ENCODE measurements around the gene ACSL6. TPM values are rescaled to one million over a fixed set of nuclear protein-coding genes. Genes with fewer than 3 reads are reported as not detected.

ACSL6 gene
- total RNA-seq, 4 donors from 2014 or later, result 0.04 to 3.2 (median 1.1) TPM

DNA sequence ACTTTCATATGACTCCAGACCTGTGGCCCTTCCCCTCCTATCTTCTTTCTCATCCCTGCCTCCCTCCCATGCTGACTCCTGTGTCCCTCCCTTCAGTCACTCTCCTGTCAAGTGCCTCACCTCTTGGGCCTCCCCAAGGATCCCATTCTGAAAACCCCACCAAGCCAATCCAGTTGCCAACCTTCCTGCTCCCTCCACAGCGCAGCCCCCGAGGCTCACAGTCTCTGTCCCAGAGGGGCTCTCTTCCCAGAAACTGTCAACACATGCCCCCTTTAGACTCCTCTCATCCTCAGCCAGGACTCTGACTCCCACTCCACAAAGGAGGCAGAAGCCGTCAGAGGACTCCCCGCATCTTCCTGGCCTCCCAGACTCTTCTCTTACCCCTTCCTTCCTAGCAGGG, 30.8 kb downstream of the ACSL6 start:
- Histone ChIP-seq H3K36me3 (no peaks in the 10 kb centered on the region), H3K27me3 (no peaks in the 10 kb centered on the region), H3K9me3 (no peaks in the 10 kb centered on the region), H3K27ac (peak overlapping the region in 1 of 4 donors; percentile 27), H3K4me3 (no peak overlapping the region), H3K4me1 (peaks cover 0 to 42% (median 0%) of the 10 kb centered on the region in 3 donors)
- intact Hi-C loops (cut with DNase I), result no loop called here
- no peak for DNase-seq
- WGBS, 2 donors, result 79 to 94% methylated on average over 4 of the region's 4 CpGs
- TF ChIP-seq, protein P1, sequence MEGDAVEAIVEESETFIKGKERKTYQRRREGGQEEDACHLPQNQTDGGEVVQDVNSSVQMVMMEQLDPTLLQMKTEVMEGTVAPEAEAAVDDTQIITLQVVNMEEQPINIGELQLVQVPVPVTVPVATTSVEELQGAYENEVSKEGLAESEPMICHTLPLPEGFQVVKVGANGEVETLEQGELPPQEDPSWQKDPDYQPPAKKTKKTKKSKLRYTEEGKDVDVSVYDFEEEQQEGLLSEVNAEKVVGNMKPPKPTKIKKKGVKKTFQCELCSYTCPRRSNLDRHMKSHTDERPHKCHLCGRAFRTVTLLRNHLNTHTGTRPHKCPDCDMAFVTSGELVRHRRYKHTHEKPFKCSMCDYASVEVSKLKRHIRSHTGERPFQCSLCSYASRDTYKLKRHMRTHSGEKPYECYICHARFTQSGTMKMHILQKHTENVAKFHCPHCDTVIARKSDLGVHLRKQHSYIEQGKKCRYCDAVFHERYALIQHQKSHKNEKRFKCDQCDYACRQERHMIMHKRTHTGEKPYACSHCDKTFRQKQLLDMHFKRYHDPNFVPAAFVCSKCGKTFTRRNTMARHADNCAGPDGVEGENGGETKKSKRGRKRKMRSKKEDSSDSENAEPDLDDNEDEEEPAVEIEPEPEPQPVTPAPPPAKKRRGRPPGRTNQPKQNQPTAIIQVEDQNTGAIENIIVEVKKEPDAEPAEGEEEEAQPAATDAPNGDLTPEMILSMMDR (IDR thresholded peaks at IDR 0.05), result no peak
- no peak for TF ChIP-seq POLR2A (IDR thresholded peaks at IDR 0.05)

GRCh38 chr5:131979816-131980215, 31.6 kb downstream of the ACSL6 start:
- Histone ChIP-seq H3K36me3 (no peaks in the 10 kb centered on the region), H3K27ac (no peak overlapping the region), H3K9me3 (no peaks in the 10 kb centered on the region), H3K27me3 (no peaks in the 10 kb centered on the region), H3K4me1 (peaks cover 0 to 42% (median 0%) of the 10 kb centered on the region in 3 donors), H3K4me3 (no peak overlapping the region)
- DNase-seq, result no peak
- intact Hi-C loops (cut with DNase I), result no loop called here
- WGBS, 2 donors, result 52 to 71% methylated on average over 2 to 3 of the region's 4 CpGs
- TF ChIP-seq, protein P1 (IDR thresholded peaks at IDR 0.05), result no peak
- no peak for TF ChIP-seq POLR2A (IDR thresholded peaks at IDR 0.05)

DNA sequence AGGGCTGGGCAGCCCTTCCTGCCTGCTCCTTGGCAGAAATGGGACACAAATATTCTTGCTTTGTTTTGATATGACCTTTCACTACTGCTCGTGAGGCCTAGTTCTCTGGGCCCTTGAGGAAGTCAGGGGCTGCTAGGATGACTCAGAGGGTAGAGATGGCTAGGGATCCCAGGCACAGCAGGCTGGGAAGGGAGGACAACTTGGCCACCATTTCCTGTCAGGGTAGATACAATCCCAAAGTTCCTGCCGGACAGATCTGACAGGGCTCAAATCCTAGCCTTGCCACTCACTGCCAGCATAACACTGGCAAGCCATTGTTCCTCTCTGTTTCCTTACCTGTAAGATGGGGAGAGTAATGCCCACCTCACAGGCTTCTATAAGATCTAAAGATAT, 34.2 kb downstream of the ACSL6 start:
- no peak overlapping the region for H3K27ac ChIP-seq
- H3K4me1 ChIP-seq, result peaks cover 0 to 28% (median 0%) of the 10 kb centered on the region in 3 donors
- no peaks in the 10 kb centered on the region for H3K27me3 ChIP-seq
- H3K9me3 ChIP-seq, result no peaks in the 10 kb centered on the region
- intact Hi-C loops (cut with DNase I), result no loop called here
- no peak for DNase-seq
- H3K36me3 ChIP-seq, result no peaks in the 10 kb centered on the region
- 66% methylated on average over 2 of the region's 2 CpGs; no CpG with 5 or more reads in 1 of the 2 donors for WGBS, 2 donors
- H3K4me3 ChIP-seq, result no peak overlapping the region
- no peak for TF ChIP-seq POLR2A (IDR thresholded peaks at IDR 0.05)
- TF ChIP-seq, protein P1 (IDR thresholded peaks at IDR 0.05), result no peak

DNA sequence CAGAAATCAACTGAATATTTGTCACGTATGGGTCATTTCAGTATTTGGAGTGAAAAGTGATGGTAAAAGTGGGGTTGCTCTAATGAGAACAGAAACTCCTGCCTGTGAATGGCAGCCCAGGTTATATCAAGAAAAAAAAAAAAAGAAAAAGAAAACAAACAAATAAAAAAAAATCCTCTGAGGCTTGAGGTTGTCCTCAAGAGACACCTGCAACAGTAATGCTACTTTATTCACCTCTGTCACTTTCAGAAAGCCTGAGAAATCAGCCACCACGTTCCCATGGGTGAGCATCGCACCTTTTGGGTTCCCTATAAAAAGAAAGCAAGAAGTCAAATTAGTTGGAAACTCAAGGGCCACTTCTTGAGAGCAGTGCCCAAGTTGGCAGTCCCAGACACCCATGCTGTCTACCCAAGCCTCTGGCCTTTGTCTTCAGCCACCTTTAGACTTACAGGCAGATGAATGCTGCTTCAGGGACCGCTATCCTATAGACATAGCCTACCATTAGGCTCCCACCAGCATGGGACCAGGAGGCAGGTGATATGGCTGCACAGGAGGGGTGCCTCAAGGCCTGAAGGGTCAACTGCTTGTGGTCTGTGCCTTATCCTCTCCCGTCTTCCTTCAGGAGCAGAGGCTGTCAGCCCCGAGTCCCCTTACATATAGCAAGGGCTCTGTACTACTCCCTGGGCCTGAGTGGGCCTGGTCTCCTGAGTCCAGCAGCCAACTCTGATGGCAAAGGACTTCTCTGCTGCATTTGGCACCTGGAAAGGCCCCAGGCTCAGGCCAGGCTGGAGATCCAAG, 34.8 kb downstream of the ACSL6 start:
- no peak overlapping the region for H3K27ac ChIP-seq
- no peak for DNase-seq
- intact Hi-C loops (cut with DNase I), result no loop called here
- no peaks in the 10 kb centered on the region for H3K9me3 ChIP-seq
- WGBS, 2 donors, result 87 to 90% methylated on average over 4 to 5 of the region's 6 CpGs
- no peaks in the 10 kb centered on the region for H3K27me3 ChIP-seq
- peaks cover 0 to 26% (median 0%) of the 10 kb centered on the region in 3 donors for H3K4me1 ChIP-seq
- no peak for TF ChIP-seq POLR2A (IDR thresholded peaks at IDR 0.05)
- TF ChIP-seq, protein P1 (IDR thresholded peaks at IDR 0.05), result no peak
- H3K4me3 ChIP-seq, result no peak overlapping the region
- no peaks in the 10 kb centered on the region for H3K36me3 ChIP-seq

DNA sequence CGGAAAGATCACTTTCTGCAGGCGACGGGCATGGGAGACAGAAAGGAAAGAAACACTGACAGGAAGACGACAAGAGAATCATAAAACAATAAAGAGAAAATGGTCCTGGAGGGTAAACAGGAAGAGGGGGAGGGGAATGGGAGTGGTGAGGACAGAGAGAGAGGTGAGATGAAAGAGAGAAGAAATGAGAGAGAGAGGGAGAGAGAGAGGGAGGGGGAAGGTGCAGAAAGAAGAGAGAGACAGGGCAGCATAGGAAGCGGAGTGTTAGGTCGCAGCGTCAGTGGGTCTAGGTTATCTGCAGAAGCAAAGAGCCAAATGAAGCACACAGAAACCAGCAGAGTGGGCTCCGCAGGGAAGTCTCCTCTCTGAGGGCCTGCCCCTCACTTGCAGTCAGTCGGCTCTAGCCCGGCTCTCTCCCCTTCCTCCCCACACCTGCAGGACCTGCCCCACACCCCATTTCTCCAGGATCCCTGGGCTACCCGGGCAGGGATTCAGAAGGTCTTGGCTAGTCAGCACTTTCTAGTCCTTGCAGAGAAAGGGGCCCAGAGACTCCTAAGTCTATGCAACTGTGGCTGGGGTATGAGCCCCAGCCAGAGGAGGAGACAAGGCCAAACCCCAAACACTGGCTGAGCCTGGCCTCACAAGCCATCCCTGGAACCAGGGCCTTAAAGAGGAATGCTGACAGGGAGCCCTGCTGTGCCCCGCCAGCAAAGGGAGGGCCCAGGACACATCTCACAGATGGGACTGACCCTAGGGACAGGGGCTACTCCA, 36.3 kb downstream of the ACSL6 start:
- TF ChIP-seq, protein P1 (IDR thresholded peaks at IDR 0.05), result no peak
- no peak for TF ChIP-seq POLR2A (IDR thresholded peaks at IDR 0.05)
- H3K4me1 ChIP-seq, result peaks cover 0 to 13% (median 0%) of the 10 kb centered on the region in 3 donors
- DNase-seq, result no peak
- no peak overlapping the region for H3K27ac ChIP-seq
- intact Hi-C loops (cut with DNase I), result no loop called here
- 66 to 69% methylated on average over 11 of the region's 12 CpGs for WGBS, 2 donors
- H3K36me3 ChIP-seq, result no peaks in the 10 kb centered on the region
- no peak overlapping the region for H3K4me3 ChIP-seq
- H3K27me3 ChIP-seq, result no peaks in the 10 kb centered on the region
- H3K9me3 ChIP-seq, result no peaks in the 10 kb centered on the region

All from esophagus squamous epithelium (tissue), 5 donors.